DND-41 (cell line): ENCODE measurements around the gene RGS7.

Experiments
- CTCF ChIP-seq: IDR thresholded peaks from 2 replicates; pipeline ENCODE4 v1.5.1; 2012; ENCODE audit warnings: borderline replicate concordance, low read length, moderate library complexity, mild to moderate bottlenecking; ENCODE audit not compliant: poor library complexity, severe bottlenecking; ENCODE audit errors: extremely low read depth
- EZH2 ChIP-seq: IDR thresholded peaks from 3 replicates; pipeline ENCODE4 v1.6.1; 2012; ENCODE audit warnings: borderline replicate concordance, low read depth, mild to moderate bottlenecking, moderate library complexity, low read length, inconsistent platforms; ENCODE audit not compliant: severe bottlenecking

DNA sequence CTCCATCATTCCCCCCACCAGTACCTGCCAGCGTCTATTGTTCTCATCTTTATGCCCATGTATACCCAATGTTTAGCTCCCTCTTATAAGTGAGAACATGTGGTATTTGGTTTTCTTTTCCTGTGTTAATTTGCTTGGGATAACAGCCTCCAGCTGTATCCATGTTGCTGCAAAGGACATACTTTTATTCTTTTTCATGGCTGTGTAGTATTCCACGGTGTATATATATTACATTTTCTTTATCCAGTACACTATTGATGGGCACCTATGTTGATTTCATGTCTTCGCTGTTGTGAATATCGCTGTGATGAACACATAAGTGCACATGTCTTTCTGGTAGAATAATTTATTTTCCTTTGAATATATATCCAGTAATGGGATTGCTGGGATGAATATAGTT, 431.7 kb downstream of the RGS7 start:
- no peak for TF ChIP-seq CTCF
- no peak for TF ChIP-seq EZH2
